Endothelial cell (in vitro differentiated cells): Measurements from ENCODE around the gene CEP70. TPM values are rescaled to one million over a fixed set of nuclear protein-coding genes. Genes with fewer than 3 reads are reported as not detected.

Source experiments
- DNase-seq: peaks from one replicate; pipeline ENCODE4 v3.0.0; 2021; ENCODE audit warnings: low spot score
- H3K27ac Mint-ChIP-seq: one replicate; pipeline ENCODE4 v1.8.0; 2021; ENCODE audit warnings: mixed read lengths, inconsistent platforms; ENCODE audit not compliant: unreplicated experiment
- H3K27me3 Mint-ChIP-seq: one replicate; pipeline ENCODE4 v1.8.0; 2021; ENCODE audit warnings: mild to moderate bottlenecking, moderate library complexity, mixed read lengths, inconsistent platforms; ENCODE audit not compliant: unreplicated experiment
- H3K36me3 Mint-ChIP-seq: one replicate; pipeline ENCODE4 v1.8.0; 2021; ENCODE audit warnings: mild to moderate bottlenecking, low read depth, mixed read lengths, inconsistent platforms; ENCODE audit not compliant: unreplicated experiment
- H3K4me1 Mint-ChIP-seq: one replicate; pipeline ENCODE4 v1.8.0; 2021; ENCODE audit warnings: mild to moderate bottlenecking, mixed read lengths, inconsistent platforms; ENCODE audit not compliant: unreplicated experiment
- H3K4me3 Mint-ChIP-seq: one replicate; pipeline ENCODE4 v1.8.0; 2021; ENCODE audit warnings: mild to moderate bottlenecking, mixed read lengths, inconsistent platforms; ENCODE audit not compliant: unreplicated experiment
- H3K9me3 Mint-ChIP-seq: one replicate; pipeline ENCODE4 v1.8.0; 2021; ENCODE audit warnings: mixed read lengths, inconsistent platforms; ENCODE audit not compliant: unreplicated experiment
- total RNA-seq: library from RNA; stranded (reverse); fragmentation: NEBNext Ultra II Directional; extraction: Animal tissue kit (Norgen Biotek cat#: 25700); gene quantifications from one replicate; pipeline ENCODE4 v1.2.1, GENCODE V29; 2021; ENCODE audit not compliant: unreplicated experiment
- TF ChIP-seq, protein P1 (sequence below): fragments of 200-600 bp; sonication (generic); IDR thresholded peaks from one replicate; pipeline ENCODE4 v1.5.0; 2021; ENCODE audit warnings: antibody characterized with exemption; ENCODE audit not compliant: unreplicated experiment

The CEP70 gene
- total RNA-seq, 1 donor from 2014 or later = 12.3 TPM

DNA sequence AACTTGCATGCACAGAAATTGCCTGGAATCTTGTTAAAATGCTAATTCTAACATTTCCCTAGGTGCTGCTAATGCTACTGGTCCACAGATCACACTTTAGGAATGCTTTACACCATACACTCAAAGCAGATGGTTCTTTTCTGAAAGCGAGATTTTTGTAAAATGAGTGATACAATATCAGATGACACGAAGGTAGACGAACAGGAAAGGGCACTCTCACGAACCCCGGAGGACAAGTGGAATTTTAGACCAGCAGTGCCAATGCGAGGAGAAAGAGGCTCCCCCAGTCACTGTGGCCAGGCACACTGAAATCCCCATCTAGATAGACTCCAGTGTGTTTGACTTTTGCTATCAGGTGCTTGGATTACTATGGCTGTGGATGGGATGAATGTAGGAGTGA lies 35.5 kb upstream of the CEP70 start:
- TF ChIP-seq, protein P1, sequence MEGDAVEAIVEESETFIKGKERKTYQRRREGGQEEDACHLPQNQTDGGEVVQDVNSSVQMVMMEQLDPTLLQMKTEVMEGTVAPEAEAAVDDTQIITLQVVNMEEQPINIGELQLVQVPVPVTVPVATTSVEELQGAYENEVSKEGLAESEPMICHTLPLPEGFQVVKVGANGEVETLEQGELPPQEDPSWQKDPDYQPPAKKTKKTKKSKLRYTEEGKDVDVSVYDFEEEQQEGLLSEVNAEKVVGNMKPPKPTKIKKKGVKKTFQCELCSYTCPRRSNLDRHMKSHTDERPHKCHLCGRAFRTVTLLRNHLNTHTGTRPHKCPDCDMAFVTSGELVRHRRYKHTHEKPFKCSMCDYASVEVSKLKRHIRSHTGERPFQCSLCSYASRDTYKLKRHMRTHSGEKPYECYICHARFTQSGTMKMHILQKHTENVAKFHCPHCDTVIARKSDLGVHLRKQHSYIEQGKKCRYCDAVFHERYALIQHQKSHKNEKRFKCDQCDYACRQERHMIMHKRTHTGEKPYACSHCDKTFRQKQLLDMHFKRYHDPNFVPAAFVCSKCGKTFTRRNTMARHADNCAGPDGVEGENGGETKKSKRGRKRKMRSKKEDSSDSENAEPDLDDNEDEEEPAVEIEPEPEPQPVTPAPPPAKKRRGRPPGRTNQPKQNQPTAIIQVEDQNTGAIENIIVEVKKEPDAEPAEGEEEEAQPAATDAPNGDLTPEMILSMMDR = no peak
- no peaks in the 10 kb centered on the region for H3K36me3 Mint-ChIP-seq
- no peak for DNase-seq
- H3K27ac Mint-ChIP-seq = no peak overlapping the region
- no peaks in the 10 kb centered on the region for H3K27me3 Mint-ChIP-seq
- H3K4me3 Mint-ChIP-seq = no peak overlapping the region
- no peaks in the 10 kb centered on the region for H3K4me1 Mint-ChIP-seq
- no peaks in the 10 kb centered on the region for H3K9me3 Mint-ChIP-seq

DNA sequence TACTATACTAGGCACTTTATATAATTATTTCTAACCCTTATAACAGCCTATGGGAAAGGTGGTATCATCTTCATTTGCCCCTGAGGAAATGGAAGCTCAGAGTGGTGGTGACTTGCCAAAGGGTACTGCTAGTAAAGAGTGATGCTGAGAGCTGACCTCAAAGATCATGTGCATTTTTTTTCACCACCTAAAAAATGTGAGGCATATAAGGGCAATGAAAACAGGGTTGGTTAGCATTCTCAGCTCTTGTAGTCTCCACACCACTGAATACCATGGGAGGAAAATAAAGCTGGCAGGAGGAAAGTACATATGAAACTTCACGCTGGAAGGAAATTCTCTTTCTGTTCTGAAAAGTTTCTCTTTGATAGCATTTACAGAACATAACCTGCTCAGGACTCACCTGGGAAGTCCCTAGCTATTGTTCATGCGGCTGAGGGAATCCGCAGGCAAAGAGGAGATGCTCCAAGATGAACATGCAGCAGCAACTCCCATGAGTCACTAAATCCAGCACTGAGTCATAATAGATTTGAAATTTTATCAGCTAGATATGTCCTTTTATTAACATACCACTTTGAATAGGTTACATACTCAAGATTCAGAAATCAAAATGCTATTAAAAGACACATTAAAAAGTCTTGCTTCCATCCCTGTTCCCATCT lies 31.8 kb upstream of the CEP70 start:
- H3K36me3 Mint-ChIP-seq = no peaks in the 10 kb centered on the region

GRCh38 chr3:138624518-138624917 lies 30.5 kb upstream of the CEP70 start:
- no peaks in the 10 kb centered on the region for H3K36me3 Mint-ChIP-seq
- H3K4me3 Mint-ChIP-seq = no peak overlapping the region
- no peak for DNase-seq
- H3K27me3 Mint-ChIP-seq = no peaks in the 10 kb centered on the region
- TF ChIP-seq, protein P1 = no peak
- H3K27ac Mint-ChIP-seq = no peak overlapping the region
- no peaks in the 10 kb centered on the region for H3K9me3 Mint-ChIP-seq
- H3K4me1 Mint-ChIP-seq = no peaks in the 10 kb centered on the region

More for the DNA sequence above, 31.8 kb upstream of the CEP70 start:
- no peaks in the 10 kb centered on the region for H3K4me1 Mint-ChIP-seq
- no peaks in the 10 kb centered on the region for H3K27me3 Mint-ChIP-seq
- H3K9me3 Mint-ChIP-seq = no peaks in the 10 kb centered on the region
- TF ChIP-seq, protein P1 = no peak
- H3K4me3 Mint-ChIP-seq = no peak overlapping the region
- H3K27ac Mint-ChIP-seq = no peak overlapping the region
- DNase-seq = no peak

DNA sequence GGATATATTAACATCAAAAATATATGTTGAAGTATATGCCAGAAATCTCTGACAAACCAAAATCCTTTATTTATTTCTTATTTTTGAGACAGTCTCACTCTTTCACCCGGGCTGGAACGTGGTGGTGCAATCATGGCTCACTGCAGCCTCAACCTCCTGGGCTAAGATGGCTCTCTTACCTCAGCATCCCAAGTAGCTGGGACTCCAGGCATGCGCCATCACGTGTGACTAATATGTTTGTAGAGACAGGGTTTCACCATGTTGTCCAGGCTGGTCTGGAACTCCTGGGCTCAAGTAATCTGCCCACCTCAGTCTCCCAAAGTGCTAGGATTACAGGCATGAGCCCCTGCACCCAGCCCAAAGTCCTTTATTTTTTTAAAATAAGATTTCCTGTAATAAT lies 26.4 kb upstream of the CEP70 start:
- H3K27me3 Mint-ChIP-seq = no peaks in the 10 kb centered on the region
- TF ChIP-seq, protein P1 = no peak
- H3K4me1 Mint-ChIP-seq = no peaks in the 10 kb centered on the region
- no peaks in the 10 kb centered on the region for H3K36me3 Mint-ChIP-seq
- no peak for DNase-seq
- no peaks in the 10 kb centered on the region for H3K9me3 Mint-ChIP-seq
- no peak overlapping the region for H3K4me3 Mint-ChIP-seq
- H3K27ac Mint-ChIP-seq = no peak overlapping the region

GRCh38 chr3:138615462-138615861 lies 21.4 kb upstream of the CEP70 start:
- no peak for DNase-seq
- no peaks in the 10 kb centered on the region for H3K9me3 Mint-ChIP-seq
- no peaks in the 10 kb centered on the region for H3K36me3 Mint-ChIP-seq
- no peaks in the 10 kb centered on the region for H3K27me3 Mint-ChIP-seq
- no peak overlapping the region for H3K27ac Mint-ChIP-seq
- no peaks in the 10 kb centered on the region for H3K4me1 Mint-ChIP-seq
- H3K4me3 Mint-ChIP-seq = no peak overlapping the region
- TF ChIP-seq, protein P1 = no peak
